Gastroesophageal sphincter (tissue), 4 donors: ENCODE measurements around the gene TIAM2. TPM values are rescaled to one million over a fixed set of nuclear protein-coding genes. Genes with fewer than 3 reads are reported as not detected.

Source experiments
- ATAC-seq: fragments of 150-250 bp; one replicate; pipeline ENCODE4 v1.9.1; 2016; ENCODE audit warnings: mild to moderate bottlenecking, moderate library complexity
- H3K27ac ChIP-seq, 4 donors: fragments of 200-600 bp; sonication (generic) in 3 of 4; 1 replicate in 3 of 4; 2 replicates in 1 of 4; pipeline ENCODE4 v1.5.1; 2016 to 2019
- H3K27me3 ChIP-seq: fragments of 200-600 bp; sonication (generic); one replicate; pipeline ENCODE4 v1.5.1; 2019
- H3K36me3 ChIP-seq, 2 donors: fragments of 200-600 bp; sonication (generic); one replicate each; pipeline ENCODE4 v1.5.1; 2019; ENCODE audit warnings: control low read depth in 1 of 2
- H3K4me1 ChIP-seq, 3 donors: fragments of 200-600 bp; sonication (generic); 1 replicate in 2 of 3; 2 replicates in 1 of 3; pipeline ENCODE4 v1.5.1; 2016 to 2019; ENCODE audit warnings: control low read depth in 2 of 3
- H3K4me3 ChIP-seq, 2 donors: fragments of 200-600 bp; sonication (generic); one replicate each; pipeline ENCODE4 v1.5.1; 2019; ENCODE audit warnings: mild to moderate bottlenecking in 1 of 2, moderate library complexity in 1 of 2
- H3K9me3 ChIP-seq, 3 donors: fragments of 200-600 bp; sonication (generic); one replicate each; pipeline ENCODE4 v1.5.1; 2017 to 2019; ENCODE audit warnings: control low read depth in 2 of 3
- EP300 ChIP-seq: sonication (generic); formaldehyde crosslinking; IDR thresholded peaks from one replicate; pipeline ENCODE4 v1.6.1; 2017; ENCODE audit warnings: antibody characterized with exemption, mild to moderate bottlenecking
- POLR2A ChIP-seq, 2 donors: fragments of 450-650 bp; IDR thresholded peaks; one replicate each; pipeline ENCODE4 v1.6.1; 2017; ENCODE audit warnings: antibody characterized with exemption in 2 of 2, mild to moderate bottlenecking in 2 of 2, moderate library complexity in 1 of 2
- POLR2AphosphoS5 ChIP-seq: sonication (generic); formaldehyde crosslinking; IDR thresholded peaks from one replicate; pipeline ENCODE4 v1.6.1; 2017; ENCODE audit warnings: antibody characterized with exemption
- WGBS, 2 donors: methylation state at CpG; one replicate each; pipeline ENCODE4 v1.1.5; 2018; ENCODE audit warnings: low coverage in 1 of 2; 5-methylcytosine and 5-hydroxymethylcytosine counted together
- total RNA-seq, 4 donors: library from RNA; depleted of rRNA; stranded (reverse); fragments of >200 nt; gene quantifications; one replicate each; pipeline ENCODE4 v1.1.0, GENCODE V29; 2016
- TF ChIP-seq, protein P1 (sequence below), 4 experiments: fragments of 200-600 bp in 2 of 4; fragments of 450-650 bp in 2 of 4; sonication (generic) in 1 of 4; IDR thresholded peaks; one replicate each; pipeline ENCODE4 v1.5.1; 2017 to 2019; ENCODE audit warnings: antibody characterized with exemption in 4 of 4, mild to moderate bottlenecking in 2 of 4, moderate library complexity in 2 of 4

Gene TIAM2
- total RNA-seq, 4 donors from 2014 or later, result 6.3 to 22.6 (median 14.2) TPM

DNA sequence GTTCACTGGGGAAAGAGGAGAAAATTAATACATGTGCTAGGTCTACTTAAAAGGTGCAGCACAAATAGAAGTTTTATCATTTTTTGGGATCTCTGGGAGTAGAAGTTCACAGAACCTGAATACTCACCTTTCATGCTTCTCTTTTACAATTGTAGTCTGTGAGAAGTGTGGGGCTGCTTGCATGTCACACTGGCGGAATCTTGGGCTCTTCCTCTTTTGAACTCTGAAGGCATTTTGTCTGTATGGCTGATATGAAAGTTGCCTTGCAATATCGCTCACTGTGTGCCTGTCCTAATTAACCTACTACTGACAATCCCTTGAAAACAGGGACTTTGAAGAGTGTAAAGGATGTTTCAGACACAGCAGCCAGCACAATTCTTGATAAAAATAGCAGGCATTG lies 202.8 kb downstream of the TIAM2 start:
- TF ChIP-seq POLR2A (IDR thresholded peaks at IDR 0.05), result no peak
- TF ChIP-seq POLR2AphosphoS5, result no peak
- TF ChIP-seq, protein P1, sequence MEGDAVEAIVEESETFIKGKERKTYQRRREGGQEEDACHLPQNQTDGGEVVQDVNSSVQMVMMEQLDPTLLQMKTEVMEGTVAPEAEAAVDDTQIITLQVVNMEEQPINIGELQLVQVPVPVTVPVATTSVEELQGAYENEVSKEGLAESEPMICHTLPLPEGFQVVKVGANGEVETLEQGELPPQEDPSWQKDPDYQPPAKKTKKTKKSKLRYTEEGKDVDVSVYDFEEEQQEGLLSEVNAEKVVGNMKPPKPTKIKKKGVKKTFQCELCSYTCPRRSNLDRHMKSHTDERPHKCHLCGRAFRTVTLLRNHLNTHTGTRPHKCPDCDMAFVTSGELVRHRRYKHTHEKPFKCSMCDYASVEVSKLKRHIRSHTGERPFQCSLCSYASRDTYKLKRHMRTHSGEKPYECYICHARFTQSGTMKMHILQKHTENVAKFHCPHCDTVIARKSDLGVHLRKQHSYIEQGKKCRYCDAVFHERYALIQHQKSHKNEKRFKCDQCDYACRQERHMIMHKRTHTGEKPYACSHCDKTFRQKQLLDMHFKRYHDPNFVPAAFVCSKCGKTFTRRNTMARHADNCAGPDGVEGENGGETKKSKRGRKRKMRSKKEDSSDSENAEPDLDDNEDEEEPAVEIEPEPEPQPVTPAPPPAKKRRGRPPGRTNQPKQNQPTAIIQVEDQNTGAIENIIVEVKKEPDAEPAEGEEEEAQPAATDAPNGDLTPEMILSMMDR (IDR thresholded peaks at IDR 0.05), result no peak
- no peak for TF ChIP-seq EP300
- no peak overlapping the region for H3K27ac ChIP-seq
- 94% methylated on average over 2 of the region's 2 CpGs; no CpG with 5 or more reads in 1 of the 2 donors for WGBS, 2 donors
- no peaks in the 10 kb centered on the region for H3K36me3 ChIP-seq
- ATAC-seq, result no peak
- H3K9me3 ChIP-seq, result no peaks in the 10 kb centered on the region
- no peak overlapping the region for H3K4me3 ChIP-seq
- H3K4me1 ChIP-seq, result peaks cover 0 to 18% (median 8%) of the 10 kb centered on the region in 3 donors
- H3K27me3 ChIP-seq, result no peaks in the 10 kb centered on the region

DNA sequence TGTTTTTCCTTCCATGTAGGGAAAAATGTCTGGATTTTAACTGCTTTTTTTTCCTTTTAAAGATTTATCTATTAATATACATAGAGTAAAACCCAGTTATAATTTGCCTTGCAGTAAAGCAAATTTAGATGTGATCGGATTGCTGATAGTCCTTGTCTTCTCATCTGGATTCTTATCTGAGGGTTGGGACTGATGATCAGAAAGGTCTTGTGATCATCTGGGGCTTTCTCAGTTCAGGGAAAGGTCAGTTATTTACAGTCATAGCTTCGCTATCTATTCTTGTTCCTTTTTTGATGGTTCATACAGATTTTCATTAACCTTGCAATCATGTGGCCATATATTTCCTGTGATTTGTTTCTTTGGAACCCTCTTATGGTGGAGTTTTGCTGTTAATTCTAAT lies 204.9 kb downstream of the TIAM2 start:
- Histone ChIP-seq H3K27me3 (no peaks in the 10 kb centered on the region), H3K9me3 (no peaks in the 10 kb centered on the region), H3K27ac (no peak overlapping the region), H3K4me1 (peaks cover 0 to 18% (median 8%) of the 10 kb centered on the region in 3 donors), H3K4me3 (no peak overlapping the region), H3K36me3 (no peaks in the 10 kb centered on the region)
- TF ChIP-seq POLR2AphosphoS5, result no peak
- no peak for TF ChIP-seq POLR2A (IDR thresholded peaks at IDR 0.05)
- TF ChIP-seq EP300, result no peak
- TF ChIP-seq, protein P1 (IDR thresholded peaks at IDR 0.05), result no peak
- no peak for ATAC-seq
- 86 to 92% methylated on average over 2 of the region's 2 CpGs for WGBS, 2 donors

DNA sequence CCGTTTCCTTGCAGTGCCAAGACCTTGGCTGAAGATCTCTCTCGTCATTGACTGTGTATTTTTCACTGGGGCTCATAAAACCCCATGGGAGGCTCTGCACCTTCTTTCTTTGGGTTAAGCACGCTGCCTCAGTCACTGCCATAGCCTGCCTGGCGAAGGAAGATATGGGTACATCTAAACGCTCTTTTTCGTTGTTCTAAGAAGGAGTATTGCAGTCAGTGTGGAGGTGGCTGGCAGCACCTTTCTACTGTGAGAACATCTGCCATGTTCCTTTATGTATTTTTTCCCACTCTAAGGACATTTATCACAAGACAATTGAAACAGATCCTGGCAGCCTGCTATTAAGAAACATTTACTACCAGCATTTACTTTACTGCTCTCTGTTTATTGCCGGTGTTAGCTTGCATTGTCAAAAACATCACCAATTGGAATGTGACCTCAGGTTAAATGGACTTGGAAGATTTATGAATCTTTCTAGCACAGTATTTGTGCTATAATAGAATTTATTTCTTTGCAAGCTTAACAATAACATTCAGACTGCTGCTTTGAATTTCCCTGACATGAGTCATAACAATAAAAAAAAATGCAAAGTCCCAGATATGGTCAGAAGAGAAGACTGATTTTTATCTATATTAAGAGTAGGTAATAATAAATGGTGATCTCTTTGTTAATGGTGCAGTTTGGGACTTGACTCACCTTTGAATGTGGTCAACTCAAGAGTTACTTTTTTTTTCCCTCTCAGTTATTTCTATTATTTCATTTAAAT lies 206.5 kb downstream of the TIAM2 start:
- peak; percentile 46 for ATAC-seq
- Histone ChIP-seq H3K9me3 (no peaks in the 10 kb centered on the region), H3K36me3 (no peaks in the 10 kb centered on the region), H3K27me3 (no peaks in the 10 kb centered on the region), H3K27ac (peak overlapping the region; percentile 70 to 81 (median 74)), H3K4me1 (peaks cover 0 to 18% (median 8%) of the 10 kb centered on the region in 3 donors), H3K4me3 (no peak overlapping the region)
- TF ChIP-seq, protein P1 (IDR thresholded peaks at IDR 0.05), result no peak
- TF ChIP-seq EP300 (no peak), POLR2A (IDR thresholded peaks at IDR 0.05) (no peak), POLR2AphosphoS5 (peak; percentile 37)
- 17 to 39% methylated on average over 7 of the region's 7 CpGs for WGBS, 2 donors

DNA sequence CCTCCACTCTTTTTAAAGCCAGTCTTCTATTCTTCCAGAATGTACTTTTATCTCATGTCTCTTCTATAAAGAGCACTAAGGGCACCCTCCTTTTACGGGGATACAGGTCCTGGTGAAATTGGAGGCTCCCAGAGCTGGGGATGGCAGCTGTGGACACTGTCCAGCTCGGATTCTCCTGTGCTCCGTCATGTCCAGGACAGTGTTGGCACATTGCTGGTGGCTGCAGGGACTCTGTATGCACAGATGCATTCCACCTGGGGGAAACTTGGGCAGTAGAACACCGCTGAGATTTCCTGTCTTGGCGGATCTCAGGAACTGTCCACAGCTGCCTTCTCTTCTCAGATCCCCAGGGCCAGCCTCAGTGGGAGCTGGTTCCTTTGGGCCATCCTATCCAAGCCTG lies 212.1 kb downstream of the TIAM2 start:
- Histone ChIP-seq H3K9me3 (no peaks in the 10 kb centered on the region), H3K4me3 (no peak overlapping the region), H3K4me1 (peaks cover 0 to 3% (median under 1%) of the 10 kb centered on the region in 3 donors), H3K36me3 (no peaks in the 10 kb centered on the region), H3K27ac (no peak overlapping the region), H3K27me3 (no peaks in the 10 kb centered on the region)
- TF ChIP-seq, protein P1 (IDR thresholded peaks at IDR 0.05), result no peak
- no peak for TF ChIP-seq EP300
- no peak for TF ChIP-seq POLR2AphosphoS5
- no peak for TF ChIP-seq POLR2A (IDR thresholded peaks at IDR 0.05)
- WGBS, 2 donors, result 60% methylated on average over 1 of the region's 5 CpGs; no CpG with 5 or more reads in 1 of the 2 donors
- no peak for ATAC-seq

DNA sequence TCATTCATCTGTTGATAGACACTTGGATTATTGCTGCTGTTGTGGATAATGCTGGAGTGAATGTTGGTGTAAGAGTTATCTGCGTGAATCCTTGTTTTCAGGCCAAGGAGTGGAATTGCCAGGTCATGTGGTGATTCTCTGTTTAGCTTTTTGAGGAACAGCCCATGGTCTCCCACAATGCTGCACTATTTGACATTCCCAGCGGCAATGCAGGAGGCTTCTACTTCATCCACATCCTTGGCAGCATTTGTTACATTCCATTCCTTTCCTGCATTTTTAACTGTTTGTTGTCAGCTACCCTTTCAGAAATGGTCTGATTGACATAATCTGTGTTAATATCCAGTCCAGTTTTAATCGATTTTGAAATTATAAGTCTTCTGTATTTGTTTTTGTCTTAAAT lies 217.0 kb downstream of the TIAM2 start:
- TF ChIP-seq, protein P1 (IDR thresholded peaks at IDR 0.05), result no peak
- TF ChIP-seq EP300, result no peak
- Histone ChIP-seq H3K27me3 (no peaks in the 10 kb centered on the region), H3K36me3 (no peaks in the 10 kb centered on the region), H3K27ac (no peak overlapping the region), H3K4me1 (no peaks in the 10 kb centered on the region), H3K9me3 (no peaks in the 10 kb centered on the region), H3K4me3 (no peak overlapping the region)
- 75 to 78% methylated on average over 3 of the region's 3 CpGs for WGBS, 2 donors
- ATAC-seq, result no peak
